Measurements from ENCODE around the gene MRPL55.

Gene MRPL55

DNA sequence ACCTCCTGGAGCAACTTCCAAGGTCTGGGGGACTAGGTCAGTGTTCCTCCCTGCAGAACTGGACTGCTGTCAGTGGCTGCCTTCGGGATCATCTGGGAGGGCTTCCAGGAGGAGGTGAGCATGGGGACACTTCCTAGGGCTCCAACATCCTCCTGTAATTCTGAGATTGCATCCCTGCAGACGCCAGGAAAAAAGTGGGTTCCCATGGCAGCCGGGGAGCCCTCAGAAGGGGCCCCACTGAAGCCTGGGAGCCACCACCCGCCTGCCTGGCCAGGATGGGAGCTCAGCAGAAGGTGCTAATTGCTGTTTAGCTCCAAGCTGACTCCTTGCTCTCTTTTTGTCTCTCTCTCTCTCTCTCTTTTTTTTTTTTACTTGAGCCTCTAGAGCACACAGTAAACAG is 42.7 kb downstream of the MRPL55 start:
- H3K4me1 ChIP-seq (ENCODE audit: control insufficient read depth, insufficient read depth, low read length): no peaks in the 10 kb centered on the region
- H3K9ac ChIP-seq (ENCODE audit: low read depth, low read length): no peak overlapping the region
- no peak overlapping the region for H3K4me3 ChIP-seq (ENCODE audit: low read depth, low read length)
- no peaks in the 10 kb centered on the region for H3K36me3 ChIP-seq (ENCODE audit: control insufficient read depth, insufficient read depth, low read length)
- H3K9me3 ChIP-seq (ENCODE audit: control insufficient read depth, insufficient read depth, low read length): no peaks in the 10 kb centered on the region
- peaks cover 74% of the 10 kb centered on the region for H3K27me3 ChIP-seq (ENCODE audit: control insufficient read depth, insufficient read depth, low read length)

DNA sequence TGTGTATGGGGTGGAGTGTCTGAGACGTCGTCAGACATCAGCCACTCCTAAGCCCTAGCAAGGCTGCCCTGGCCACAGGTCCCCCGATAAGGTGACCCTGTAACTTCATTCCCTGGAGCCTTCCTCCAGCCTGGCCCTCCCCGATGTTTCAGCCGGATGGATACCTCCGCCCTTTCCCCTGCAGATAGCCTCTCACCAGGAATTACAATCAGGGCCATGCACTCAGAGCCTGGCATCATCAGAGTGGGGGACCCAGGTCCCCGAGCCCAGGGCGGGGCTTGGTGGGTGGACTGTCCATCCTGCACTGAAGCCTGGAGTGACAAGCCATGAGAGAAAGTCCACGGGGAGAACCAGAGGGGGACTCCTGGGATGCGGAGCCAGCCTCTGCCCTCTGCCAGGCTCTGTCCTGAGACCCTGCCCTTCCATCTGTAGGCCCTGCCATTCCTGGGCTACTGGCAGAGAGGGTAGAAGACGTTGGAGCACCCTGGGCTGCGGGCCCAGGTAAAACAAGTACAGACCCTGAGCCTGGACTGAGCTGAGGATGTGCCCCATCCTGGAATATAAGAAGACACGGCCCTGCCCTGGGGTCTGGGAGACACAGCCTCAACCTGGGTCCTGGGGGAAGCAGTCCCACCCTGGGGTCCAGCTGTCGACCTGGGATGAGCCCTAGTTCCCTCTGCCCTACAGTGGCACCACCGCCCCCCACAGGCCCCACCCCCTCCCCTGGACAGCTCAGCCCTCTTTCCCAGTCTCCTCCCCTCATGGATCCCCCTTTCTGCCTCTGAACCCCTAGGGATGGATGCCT is 43.4 kb downstream of the MRPL55 start:
- Histone ChIP-seq H3K9ac (ENCODE audit: low read depth, low read length) (no peak overlapping the region), H3K27me3 (ENCODE audit: control insufficient read depth, insufficient read depth, low read length) (peaks cover 72% of the 10 kb centered on the region), H3K4me1 (ENCODE audit: control insufficient read depth, insufficient read depth, low read length) (no peaks in the 10 kb centered on the region), H3K9me3 (ENCODE audit: control insufficient read depth, insufficient read depth, low read length) (no peaks in the 10 kb centered on the region), H3K4me3 (ENCODE audit: low read depth, low read length) (no peak overlapping the region), H3K36me3 (ENCODE audit: control insufficient read depth, insufficient read depth, low read length) (no peaks in the 10 kb centered on the region)

DNA sequence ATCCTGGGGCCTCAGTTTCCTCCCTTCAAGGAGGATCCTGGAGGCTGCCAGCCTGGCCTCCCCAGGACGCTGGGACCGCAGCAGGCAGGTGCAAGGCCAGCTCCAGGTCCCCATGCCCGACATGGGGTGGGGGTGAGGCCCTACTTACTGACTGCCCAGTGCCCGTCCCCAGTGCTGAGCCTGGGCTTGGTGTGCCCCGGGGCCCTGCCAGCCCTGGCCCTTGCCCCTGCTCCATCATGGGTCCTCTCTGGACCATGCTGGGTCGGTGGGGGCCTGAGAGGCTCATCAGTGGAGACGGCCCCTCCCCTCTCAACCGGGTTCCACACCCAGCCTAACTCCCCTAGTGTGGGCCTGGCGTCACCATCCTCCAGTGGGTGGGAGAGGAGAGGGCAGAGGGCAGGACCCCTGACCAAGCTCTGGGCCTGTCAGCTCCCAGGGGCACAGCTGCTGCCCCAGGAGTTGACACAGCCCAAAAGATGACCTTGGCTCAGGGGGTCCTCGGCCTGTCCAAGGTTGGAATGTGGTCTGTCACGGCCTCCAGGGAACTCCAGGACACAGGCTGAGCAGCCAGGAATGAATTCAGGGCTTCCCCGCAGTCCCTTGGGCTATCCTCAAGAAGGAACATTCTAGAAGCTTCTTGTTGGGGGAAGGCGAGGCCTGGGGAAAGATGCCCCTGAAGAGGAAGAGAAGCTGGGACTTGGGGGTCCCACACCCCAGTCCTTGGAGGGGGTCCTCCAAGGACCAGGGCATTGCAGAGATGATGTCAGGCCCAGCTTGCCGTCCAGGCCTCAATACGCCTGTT is 44.2 kb downstream of the MRPL55 start:
- Histone ChIP-seq H3K36me3 (ENCODE audit: control insufficient read depth, insufficient read depth, low read length) (no peaks in the 10 kb centered on the region), H3K27me3 (ENCODE audit: control insufficient read depth, insufficient read depth, low read length) (peaks cover 64% of the 10 kb centered on the region), H3K4me3 (ENCODE audit: low read depth, low read length) (no peak overlapping the region), H3K9me3 (ENCODE audit: control insufficient read depth, insufficient read depth, low read length) (no peaks in the 10 kb centered on the region), H3K9ac (ENCODE audit: low read depth, low read length) (no peak overlapping the region), H3K4me1 (ENCODE audit: control insufficient read depth, insufficient read depth, low read length) (no peaks in the 10 kb centered on the region)

DNA sequence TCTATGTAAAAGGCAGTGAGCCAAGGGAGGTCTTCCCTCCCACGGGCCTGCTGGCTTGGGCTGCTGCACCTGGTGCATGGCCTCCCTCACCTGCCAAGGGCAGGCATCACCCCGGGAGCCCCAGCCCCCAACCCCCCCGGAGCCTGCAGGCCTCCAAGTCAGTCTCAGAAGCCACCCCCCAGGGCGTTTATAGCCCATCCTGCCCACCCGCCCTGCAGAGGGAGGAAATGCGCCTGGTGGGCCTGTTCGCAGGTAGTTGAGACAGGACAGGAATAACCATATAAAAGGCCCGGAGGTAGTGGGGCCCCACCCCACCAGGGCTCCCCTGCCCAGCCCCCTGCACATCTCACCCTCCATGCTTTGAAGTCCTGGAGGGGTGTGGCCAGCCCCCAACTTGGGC is 44.8 kb downstream of the MRPL55 start:
- H3K4me3 ChIP-seq (ENCODE audit: low read depth, low read length): no peak overlapping the region
- no peaks in the 10 kb centered on the region for H3K9me3 ChIP-seq (ENCODE audit: control insufficient read depth, insufficient read depth, low read length)
- H3K27me3 ChIP-seq (ENCODE audit: control insufficient read depth, insufficient read depth, low read length): peaks cover 59% of the 10 kb centered on the region
- H3K4me1 ChIP-seq (ENCODE audit: control insufficient read depth, insufficient read depth, low read length): no peaks in the 10 kb centered on the region
- H3K36me3 ChIP-seq (ENCODE audit: control insufficient read depth, insufficient read depth, low read length): no peaks in the 10 kb centered on the region
- no peak overlapping the region for H3K9ac ChIP-seq (ENCODE audit: low read depth, low read length)

DNA sequence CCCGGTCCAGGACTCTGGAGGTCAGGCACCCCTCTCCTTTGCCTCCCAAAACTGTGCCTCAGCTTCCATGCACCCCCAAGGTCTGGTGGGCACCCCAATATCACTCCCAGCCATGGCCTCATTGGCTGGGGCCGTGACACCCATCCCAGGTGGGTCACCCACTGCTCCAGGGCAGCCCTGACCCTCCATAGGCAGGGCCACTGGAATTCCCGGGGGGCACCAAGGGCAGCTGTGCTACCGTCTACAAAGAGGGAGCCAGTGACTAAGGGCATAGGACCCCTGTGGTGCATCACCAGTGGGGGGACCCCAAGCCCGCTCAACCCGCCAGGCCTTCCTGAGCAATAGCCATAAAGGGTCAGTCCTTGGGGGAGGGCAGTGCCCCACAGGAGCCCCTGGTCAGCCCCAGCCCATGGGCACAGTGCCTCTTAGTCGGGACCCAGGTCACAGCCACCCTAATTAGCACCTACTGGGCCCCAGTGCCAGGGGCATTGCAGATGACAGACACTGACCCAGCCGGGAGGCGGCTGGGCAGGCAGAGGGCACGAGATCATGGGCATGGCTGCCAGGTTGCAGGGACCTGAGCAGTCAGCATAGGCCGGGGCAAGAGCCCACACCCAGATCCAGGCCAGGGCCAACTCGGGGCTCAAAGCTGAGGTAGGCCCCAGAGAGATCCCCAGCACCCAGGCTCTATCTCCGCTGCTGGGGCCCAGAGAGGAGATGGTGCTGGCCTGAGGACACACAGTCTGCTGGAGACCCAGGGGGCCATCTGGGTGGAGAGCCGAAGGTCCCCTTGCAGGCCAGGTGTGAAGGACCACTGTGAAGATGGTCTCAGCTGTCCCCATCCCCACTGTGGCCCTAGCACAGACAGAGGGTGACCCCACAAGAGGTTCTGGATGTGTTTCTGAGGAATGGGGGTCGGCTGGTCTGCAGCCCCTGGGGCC is 45.6 kb downstream of the MRPL55 start:
- Histone ChIP-seq H3K9me3 (ENCODE audit: control insufficient read depth, insufficient read depth, low read length) (no peaks in the 10 kb centered on the region), H3K36me3 (ENCODE audit: control insufficient read depth, insufficient read depth, low read length) (no peaks in the 10 kb centered on the region), H3K4me1 (ENCODE audit: control insufficient read depth, insufficient read depth, low read length) (no peaks in the 10 kb centered on the region), H3K27me3 (ENCODE audit: control insufficient read depth, insufficient read depth, low read length) (peaks cover 59% of the 10 kb centered on the region), H3K9ac (ENCODE audit: low read depth, low read length) (no peak overlapping the region), H3K4me3 (ENCODE audit: low read depth, low read length) (no peak overlapping the region)

DNA sequence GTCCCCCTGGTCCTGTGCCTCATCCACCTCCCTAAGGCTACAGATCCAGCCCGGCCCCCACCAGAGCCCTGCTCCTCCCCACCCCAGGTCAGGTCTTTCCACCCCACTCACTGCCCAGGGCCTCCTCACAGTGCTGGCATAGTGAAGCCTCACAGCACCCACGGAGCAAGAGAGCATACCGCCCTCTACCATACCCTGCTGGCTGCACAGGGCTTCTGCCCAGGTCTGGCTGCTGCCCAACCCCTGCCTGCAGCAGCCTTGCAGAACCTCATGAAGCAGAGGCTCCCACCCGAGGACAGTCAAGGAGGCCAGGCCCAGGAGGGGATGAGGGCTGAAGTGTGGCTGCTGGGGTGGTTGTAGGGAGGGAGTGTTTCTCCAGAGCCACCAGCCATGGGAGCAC is 46.3 kb downstream of the MRPL55 start:
- no peaks in the 10 kb centered on the region for H3K9me3 ChIP-seq (ENCODE audit: control insufficient read depth, insufficient read depth, low read length)
- no peak overlapping the region for H3K4me3 ChIP-seq (ENCODE audit: low read depth, low read length)
- no peak overlapping the region for H3K9ac ChIP-seq (ENCODE audit: low read depth, low read length)
- no peaks in the 10 kb centered on the region for H3K36me3 ChIP-seq (ENCODE audit: control insufficient read depth, insufficient read depth, low read length)
- H3K4me1 ChIP-seq (ENCODE audit: control insufficient read depth, insufficient read depth, low read length): no peaks in the 10 kb centered on the region
- peaks cover 59% of the 10 kb centered on the region for H3K27me3 ChIP-seq (ENCODE audit: control insufficient read depth, insufficient read depth, low read length)

DNA sequence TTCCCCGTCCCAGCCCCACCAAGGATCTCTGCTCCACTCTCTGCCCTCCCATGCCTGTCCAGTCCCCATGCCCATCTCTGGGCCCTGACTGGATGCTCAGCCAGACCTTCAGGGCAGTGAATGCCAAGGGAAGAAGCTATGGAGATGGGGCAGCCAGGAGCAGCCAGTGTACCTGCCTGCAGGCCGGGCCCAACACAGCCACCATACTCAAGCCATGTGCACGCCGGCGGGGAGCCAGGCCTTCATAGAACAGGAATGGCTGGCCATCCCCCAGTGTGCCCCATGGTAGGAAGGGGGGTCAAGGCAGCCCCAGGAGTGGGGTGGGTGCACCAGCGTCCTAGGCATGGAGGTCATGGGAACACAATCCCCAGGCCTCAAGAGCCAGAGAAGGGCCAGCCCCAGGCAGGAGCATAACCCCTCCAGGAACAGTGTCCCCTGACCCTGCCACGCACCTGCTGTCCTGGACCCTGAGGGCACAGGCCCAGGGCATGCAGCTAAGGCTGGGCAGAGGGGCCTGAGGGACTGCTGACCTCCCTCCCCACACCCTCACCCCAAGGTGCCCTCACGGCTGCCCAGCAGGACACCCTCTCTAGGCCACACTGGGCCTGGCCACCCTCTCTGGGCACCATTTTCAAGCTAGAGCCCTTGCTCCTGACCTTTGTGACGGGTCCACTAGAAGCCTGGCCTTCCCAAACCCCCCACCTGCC is 46.9 kb downstream of the MRPL55 start:
- Histone ChIP-seq H3K36me3 (ENCODE audit: control insufficient read depth, insufficient read depth, low read length) (no peaks in the 10 kb centered on the region), H3K4me3 (ENCODE audit: low read depth, low read length) (no peak overlapping the region), H3K4me1 (ENCODE audit: control insufficient read depth, insufficient read depth, low read length) (no peaks in the 10 kb centered on the region), H3K27me3 (ENCODE audit: control insufficient read depth, insufficient read depth, low read length) (peaks cover 59% of the 10 kb centered on the region), H3K9me3 (ENCODE audit: control insufficient read depth, insufficient read depth, low read length) (no peaks in the 10 kb centered on the region), H3K9ac (ENCODE audit: low read depth, low read length) (no peak overlapping the region)

DNA sequence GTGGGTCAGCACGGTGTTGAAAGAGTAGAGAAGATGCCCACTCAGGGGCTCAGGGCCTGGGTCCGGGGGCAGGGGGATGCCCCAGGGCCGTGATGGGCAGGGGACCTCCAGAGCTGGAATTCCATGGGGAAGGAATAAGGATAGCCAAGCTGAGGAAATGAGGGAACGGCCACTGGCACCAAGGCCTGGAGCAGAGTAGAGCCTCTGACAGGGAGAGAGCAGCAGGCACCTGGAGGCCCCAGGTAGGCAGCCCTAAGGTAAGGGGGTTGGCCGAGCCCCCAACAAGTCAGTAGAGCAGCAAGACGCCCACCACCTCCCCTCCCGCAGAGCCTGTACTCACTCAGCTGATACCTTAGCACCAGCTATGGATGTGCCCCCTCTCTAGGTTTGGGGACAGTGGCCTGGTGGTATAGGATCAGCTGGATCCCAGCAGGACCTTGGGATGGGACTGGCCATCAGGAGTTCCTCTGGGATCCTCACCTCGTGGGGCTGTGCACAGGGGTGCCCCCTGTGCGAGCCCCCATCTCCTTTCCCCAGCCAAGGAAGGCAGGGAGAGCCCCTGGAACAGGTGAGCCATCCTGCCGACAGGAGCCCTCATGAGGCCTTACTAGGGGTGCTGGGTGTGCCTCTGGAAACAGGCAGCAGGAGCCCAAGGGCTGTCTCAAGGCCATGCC is 47.6 kb downstream of the MRPL55 start:
- Histone ChIP-seq H3K9me3 (ENCODE audit: control insufficient read depth, insufficient read depth, low read length) (no peaks in the 10 kb centered on the region), H3K4me1 (ENCODE audit: control insufficient read depth, insufficient read depth, low read length) (no peaks in the 10 kb centered on the region), H3K4me3 (ENCODE audit: low read depth, low read length) (no peak overlapping the region), H3K36me3 (ENCODE audit: control insufficient read depth, insufficient read depth, low read length) (no peaks in the 10 kb centered on the region), H3K27me3 (ENCODE audit: control insufficient read depth, insufficient read depth, low read length) (peaks cover 59% of the 10 kb centered on the region), H3K9ac (ENCODE audit: low read depth, low read length) (no peak overlapping the region)

DNA sequence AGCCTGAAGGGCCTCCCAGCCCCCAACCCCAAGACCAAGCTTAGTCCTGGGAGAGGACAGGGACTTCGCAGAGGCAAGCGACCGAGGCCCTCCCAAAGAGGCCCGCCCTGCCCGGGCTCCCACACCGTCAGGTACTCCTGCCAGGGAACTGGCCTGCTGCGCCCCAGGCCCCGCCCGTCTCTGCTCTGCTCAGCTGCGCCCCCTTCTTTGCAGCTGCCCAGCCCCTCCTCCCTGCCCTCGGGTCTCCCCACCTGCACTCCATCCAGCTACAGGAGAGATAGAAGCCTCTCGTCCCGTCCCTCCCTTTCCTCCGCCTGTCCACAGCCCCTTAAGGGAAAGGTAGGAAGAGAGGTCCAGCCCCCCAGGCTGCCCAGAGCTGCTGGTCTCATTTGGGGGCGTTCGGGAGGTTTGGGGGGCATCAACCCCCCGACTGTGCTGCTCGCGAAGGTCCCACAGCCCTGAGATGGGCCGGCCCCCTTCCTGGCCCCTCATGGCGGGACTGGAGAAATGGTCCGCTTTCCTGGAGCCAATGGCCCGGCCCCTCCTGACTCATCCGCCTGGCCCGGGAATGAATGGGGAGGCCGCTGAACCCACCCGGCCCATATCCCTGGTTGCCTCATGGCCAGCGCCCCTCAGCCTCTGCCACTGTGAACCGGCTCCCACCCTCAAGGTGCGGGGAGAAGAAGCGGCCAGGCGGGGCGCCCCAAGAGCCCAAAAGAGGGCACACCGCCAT is 48.5 kb downstream of the MRPL55 start:
- Histone ChIP-seq H3K4me3 (ENCODE audit: low read depth, low read length) (peak overlapping the region; percentile 54), H3K27me3 (ENCODE audit: control insufficient read depth, insufficient read depth, low read length) (peaks cover 60% of the 10 kb centered on the region), H3K9ac (ENCODE audit: low read depth, low read length) (no peak overlapping the region)

DNA sequence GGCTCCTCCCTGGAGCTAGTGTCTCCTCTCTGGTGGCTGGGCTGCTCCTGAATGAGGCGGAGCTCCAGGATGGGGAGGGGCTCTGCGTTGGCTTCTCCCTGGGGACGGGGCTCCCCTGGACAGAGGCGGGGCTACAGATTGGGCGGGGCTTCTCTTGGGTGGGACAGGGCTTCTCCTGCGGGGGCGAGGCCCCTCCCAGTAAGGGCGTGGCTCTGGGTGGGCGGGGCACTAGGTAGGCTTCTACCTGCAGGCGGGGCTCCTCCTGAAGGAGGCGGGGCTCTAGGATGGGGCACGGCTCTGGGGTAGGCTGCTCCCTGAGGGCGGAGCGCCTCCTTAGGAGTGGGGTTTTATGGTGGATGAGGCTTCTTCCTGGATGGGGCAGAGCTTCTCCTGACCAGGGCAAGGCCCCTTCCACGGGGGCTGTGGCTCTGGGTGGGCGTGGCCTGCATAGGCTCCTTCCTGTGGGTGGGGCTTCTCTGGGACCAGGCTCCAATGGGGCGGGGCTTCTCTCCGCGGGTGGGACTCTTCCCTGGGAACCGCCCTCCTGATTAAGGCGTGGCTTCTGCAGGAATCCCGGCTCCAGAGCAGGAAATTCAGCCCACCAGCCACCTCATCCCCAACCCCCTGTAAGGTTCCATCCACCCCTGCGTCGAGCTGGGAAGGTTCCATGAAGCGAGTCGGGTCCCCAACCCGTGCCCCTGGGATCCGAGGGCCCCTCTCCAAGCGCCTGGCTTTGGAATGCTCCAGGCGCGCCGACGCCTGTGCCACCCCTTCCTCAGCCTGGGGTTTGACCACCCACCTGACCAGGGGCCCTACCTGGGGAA is 49.3 kb downstream of the MRPL55 start:
- Histone ChIP-seq H3K9me3 (ENCODE audit: control insufficient read depth, insufficient read depth, low read length) (no peaks in the 10 kb centered on the region), H3K36me3 (ENCODE audit: control insufficient read depth, insufficient read depth, low read length) (no peaks in the 10 kb centered on the region), H3K9ac (ENCODE audit: low read depth, low read length) (no peak overlapping the region), H3K4me3 (ENCODE audit: low read depth, low read length) (peak overlapping the region; percentile 54), H3K27me3 (ENCODE audit: control insufficient read depth, insufficient read depth, low read length) (peaks cover 55% of the 10 kb centered on the region), H3K4me1 (ENCODE audit: control insufficient read depth, insufficient read depth, low read length) (no peaks in the 10 kb centered on the region)

More for the DNA sequence above, 48.5 kb downstream of the MRPL55 start:
- no peaks in the 10 kb centered on the region for H3K4me1 ChIP-seq (ENCODE audit: control insufficient read depth, insufficient read depth, low read length)
- H3K9me3 ChIP-seq (ENCODE audit: control insufficient read depth, insufficient read depth, low read length): no peaks in the 10 kb centered on the region
- no peaks in the 10 kb centered on the region for H3K36me3 ChIP-seq (ENCODE audit: control insufficient read depth, insufficient read depth, low read length)
